Gastrocnemius medialis (tissue), 4 donors: Measurements from ENCODE around the gene NQO2.
"Not testable (repeated sequence)": the region's sequence is repeated elsewhere in the genome, so short reads cannot be mapped to it uniquely, and the experiment has no call there.

Experiments
- CTCF ChIP-seq, 5 experiments: fragments of 450-650 bp in 3 of 5; fragments of 200-600 bp in 2 of 5; sonication (generic) in 2 of 5; IDR thresholded peaks in 4 of 5; conservative IDR thresholded peaks in 1 of 5; 1 replicate in 4 of 5; 2 replicates in 1 of 5; pipeline ENCODE4 v1.5.1; 2016 to 2019; ENCODE audit warnings: antibody characterized with exemption in 5 of 5, mild to moderate bottlenecking in 3 of 5, moderate library complexity in 3 of 5
- POLR2A ChIP-seq, 2 donors: fragments of 450-650 bp; IDR thresholded peaks; one replicate each; pipeline ENCODE4 v1.6.1; 2017; ENCODE audit warnings: antibody characterized with exemption in 2 of 2, mild to moderate bottlenecking in 2 of 2, moderate library complexity in 2 of 2

DNA sequence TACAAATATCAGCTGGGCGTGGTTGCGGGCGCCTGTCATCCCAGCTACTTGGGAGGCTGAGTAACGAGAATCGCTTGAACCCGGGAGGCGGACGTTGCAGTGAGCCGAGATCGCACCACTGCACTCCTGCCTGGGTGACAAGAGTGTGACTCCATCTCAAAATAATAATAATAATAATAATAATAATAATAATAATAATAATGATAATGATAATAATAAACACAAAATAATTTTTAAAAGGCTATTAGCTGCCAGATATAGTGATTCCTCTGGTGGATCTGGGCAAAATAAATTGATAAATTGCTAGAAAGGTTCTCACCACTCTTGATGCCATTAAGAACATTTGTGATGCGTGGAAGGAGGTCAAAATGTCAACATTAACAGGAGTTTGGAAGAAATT is 60.4 kb downstream of the NQO2 start:
- TF ChIP-seq CTCF (IDR thresholded peaks at IDR 0.05 in 4 of 5, conservative IDR thresholded peaks at IDR 0.05 in 1 of 5); POLR2A (IDR thresholded peaks at IDR 0.05): not testable (repeated sequence)
